HG03095 (cell line): ENCODE measurements around the gene PTP4A1.
"Not testable (repeated sequence)": the region's sequence is repeated elsewhere in the genome, so short reads cannot be mapped to it uniquely, and the experiment has no call there.

ENCODE experiments used
- ATAC-seq: cut with Tn5 transposase; IDR thresholded peaks from one replicate; pipeline ENCODE4 v1.9.1; 2021; ENCODE audit warnings: moderate library complexity; ENCODE audit not compliant: unreplicated experiment

PTP4A1 gene

GRCh38 chr6:63581355-63582013 lies 9.2 kb downstream of the PTP4A1 start:
- ATAC-seq, result no peak

DNA sequence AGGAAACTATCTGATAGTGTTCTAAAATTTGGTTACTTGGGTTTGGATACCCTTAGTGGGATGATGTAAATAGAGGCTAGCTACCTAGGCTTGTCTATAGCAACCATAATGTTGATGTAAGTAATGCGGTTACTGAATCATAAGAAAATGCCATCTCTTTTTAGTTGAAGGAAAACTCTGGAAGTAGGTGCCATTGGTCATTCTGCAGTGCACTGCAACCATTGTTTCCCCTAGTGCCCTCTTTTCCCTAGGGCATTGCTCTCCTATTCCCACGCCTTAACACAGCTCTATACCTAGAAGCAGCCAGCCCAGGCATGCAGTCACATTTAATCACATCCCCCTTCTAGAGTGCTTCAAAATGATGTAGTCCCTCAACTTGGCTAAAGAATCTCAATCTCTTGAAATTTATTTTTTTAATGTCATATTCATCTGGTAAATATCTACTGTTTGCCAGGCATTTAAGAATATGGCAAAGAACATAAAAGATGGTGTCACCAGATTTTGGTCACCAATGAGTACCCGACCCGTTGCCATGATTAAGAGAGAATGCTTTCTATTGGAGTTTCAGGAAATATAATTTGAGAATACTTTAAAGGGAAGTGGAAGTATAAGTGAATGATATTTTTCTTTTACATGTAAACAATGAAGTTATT lies 10.4 kb downstream of the PTP4A1 start:
- no peak for ATAC-seq

DNA sequence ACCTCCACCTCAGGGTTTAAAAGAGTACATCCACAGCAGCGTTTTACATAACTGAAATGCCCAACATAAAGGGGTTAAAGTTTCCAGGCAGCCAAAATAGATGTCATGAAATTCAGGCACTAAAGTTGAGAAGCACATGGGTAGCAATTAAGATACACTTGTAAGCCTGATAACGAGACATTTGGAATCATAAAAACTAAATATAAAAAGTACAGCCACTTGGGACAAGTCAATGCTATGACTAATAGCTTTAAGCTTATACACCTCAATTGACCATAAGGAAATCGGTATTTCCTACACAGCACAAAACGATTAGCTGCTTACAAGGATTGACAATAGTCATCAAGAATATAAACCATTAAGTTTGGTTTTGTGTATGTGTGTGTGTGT lies 11.8 kb downstream of the PTP4A1 start:
- no peak for ATAC-seq

DNA sequence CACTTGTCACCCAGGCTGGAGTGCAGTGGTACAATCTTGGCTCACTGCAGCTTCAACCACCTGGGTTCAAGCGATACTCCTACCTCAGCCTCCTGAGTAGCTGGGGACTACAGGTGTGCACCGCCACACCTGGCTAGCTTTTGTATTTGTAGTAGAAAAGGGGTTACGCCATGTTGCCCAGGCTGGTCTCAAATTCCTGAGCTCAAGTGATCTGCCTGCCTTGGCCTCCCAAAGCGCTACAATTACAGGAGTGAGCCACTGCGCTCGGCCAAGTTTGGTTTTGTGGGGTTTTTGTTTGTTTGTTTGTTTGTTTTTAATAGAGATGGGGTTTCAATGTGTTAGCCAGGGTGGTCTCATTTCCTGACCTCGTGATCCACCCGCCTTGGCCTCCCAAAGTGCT lies 12.3 kb downstream of the PTP4A1 start:
- ATAC-seq, result no peak

- ATAC-seq, result not testable (repeated sequence)
These were observed 13.4 kb downstream of the PTP4A1 start for GRCh38 chr6:63585652-63586051.

- ATAC-seq, result no peak
These were observed 17.7 kb downstream of the PTP4A1 start for GRCh38 chr6:63589952-63590411.

- ATAC-seq, result no peak
These were observed 20.6 kb downstream of the PTP4A1 start for GRCh38 chr6:63592886-63593285.

GRCh38 chr6:63597141-63598048 lies 25.1 kb downstream of the PTP4A1 start:
- no peak for ATAC-seq

DNA sequence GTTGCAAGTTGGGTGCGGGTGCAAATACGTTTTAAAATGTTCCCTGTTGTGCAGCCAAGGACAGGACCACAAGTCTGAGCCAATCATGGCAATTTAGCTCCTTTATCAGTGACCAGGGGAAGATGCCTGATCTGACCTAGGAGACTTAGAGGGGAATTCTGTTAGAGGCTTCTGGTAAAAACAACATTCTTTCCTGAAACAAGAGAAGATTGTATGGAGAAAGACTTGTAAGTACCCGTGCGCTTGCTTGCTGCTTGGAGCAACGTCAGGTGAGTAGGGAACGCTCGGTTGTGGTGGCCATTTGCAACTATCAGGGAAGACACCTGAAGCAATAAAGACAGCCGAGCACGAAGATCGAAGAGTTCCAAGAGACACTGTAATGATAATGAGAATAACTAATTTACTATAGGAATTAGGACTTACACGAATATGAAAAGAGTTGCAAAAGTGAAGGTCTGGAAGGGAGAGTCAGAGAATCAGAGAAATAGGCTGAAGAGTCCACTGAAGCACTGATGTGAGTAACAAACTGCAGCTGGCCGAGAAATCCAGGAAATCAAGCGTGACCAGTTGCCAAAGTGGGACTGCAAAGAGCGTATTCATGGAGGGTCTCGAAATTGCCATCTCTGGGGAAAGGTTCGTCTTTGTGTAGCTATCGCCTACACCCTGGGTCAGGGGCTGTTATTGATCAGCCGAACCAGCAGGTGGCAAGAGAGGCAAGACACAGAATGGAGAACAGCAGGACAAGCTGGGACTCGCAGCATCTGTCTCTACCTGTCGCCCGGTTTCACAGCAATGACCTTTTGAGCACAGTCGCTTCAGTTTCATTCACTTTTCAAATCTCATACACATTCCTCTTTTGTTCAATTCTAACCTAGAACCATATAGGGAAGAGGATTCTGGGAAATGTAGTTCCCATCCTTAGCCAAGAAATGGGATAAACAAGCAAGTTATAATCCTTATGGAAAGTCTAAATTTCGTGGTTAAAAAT lies 26.1 kb downstream of the PTP4A1 start:
- ATAC-seq, result peak; percentile 100

GRCh38 chr6:63599243-63599642 lies 27.0 kb downstream of the PTP4A1 start:
- ATAC-seq, result no peak

GRCh38 chr6:63600136-63600535 lies 27.9 kb downstream of the PTP4A1 start:
- ATAC-seq, result no peak

DNA sequence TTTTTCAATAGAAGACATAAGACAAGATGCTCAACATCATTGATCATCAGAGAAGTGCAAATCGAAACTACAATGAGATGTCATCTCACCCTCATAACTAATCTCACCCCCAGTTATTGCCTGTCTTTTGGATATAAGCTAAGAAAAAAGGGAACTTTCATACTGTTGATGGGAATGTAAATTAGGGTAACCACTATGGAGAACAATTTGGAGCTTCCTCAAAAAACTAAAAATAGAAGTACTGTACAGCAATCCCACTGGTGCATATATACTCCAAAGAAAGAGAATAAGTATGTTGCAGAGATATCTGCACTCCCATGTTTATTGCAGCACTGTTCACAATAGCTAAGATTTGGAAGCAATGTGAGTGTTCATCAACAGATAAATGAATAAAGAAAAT lies 37.0 kb downstream of the PTP4A1 start:
- ATAC-seq, result no peak

DNA sequence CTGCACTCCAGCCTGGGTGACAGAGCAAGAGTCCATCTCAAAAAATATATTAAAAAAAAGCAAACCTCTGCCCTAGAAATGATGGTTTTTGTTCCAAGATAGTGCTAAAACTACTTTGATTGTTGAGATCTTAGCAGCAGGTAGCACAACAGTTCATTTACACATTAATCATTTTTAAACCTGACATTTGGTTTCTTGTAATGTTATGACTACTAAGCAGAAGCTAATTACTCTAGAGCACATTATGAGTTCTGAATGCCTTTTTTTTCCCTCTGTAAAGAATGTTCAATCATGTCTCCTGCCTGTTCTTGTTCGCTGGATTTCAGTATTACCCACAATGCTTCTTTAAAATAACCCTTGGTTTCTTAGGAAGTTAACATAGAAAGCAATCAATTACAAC lies 38.7 kb downstream of the PTP4A1 start:
- no peak for ATAC-seq

DNA sequence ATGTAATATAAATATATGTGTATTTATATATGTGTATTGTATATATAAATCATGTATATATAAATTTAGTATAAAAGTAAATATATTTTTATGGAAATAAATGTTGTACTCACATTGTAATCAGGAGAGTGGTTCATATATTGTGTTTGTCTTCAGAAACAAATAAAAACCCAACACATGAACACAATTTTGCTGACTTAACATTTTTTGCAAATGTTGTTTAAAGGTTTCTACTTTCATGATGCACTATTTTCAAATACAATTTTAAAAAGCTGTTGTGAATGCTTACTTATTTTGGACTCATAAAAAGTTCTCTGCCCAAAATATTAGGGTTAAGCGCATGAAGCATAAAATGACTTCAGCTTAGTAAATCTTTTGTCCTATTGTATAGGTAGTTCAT lies 39.3 kb downstream of the PTP4A1 start:
- no peak for ATAC-seq

GRCh38 chr6:63615590-63615989 lies 43.3 kb downstream of the PTP4A1 start:
- ATAC-seq, result no peak
